K562 (cell line): ENCODE results near the gene ZC3H7B. TPM values are rescaled to one million over a fixed set of nuclear protein-coding genes. Genes with fewer than 3 reads are reported as not detected.

ENCODE experiments used
- ATAC-seq: fragments of 200-7000 bp; cut with Tn5 transposase; 3 replicates; pipeline ENCODE4 v1.9.1; 2020; ENCODE audit warnings: moderate library complexity
- BruUV-seq: library from RNA; stranded (reverse); fragments of 400-500 nt; replicated peaks from 2 replicates; lab custom pipeline; 2021; lab: Mats Ljungman, UMichigan
- CTCF ChIA-PET: fragments of 300-600 bp; formaldehyde crosslinking; extraction: SDS; loops from one replicate; lab custom pipeline; 2021; ENCODE audit warnings: low intra/inter-chr PET ratio; lab: Yijun Ruan, JAX
- POLR2A ChIA-PET: fragments of 300-600, 350-650 bp; sonication (Branson Sonifier 250); formaldehyde crosslinking; extraction: SDS; loops from one replicate; lab custom pipeline; 2021; ENCODE audit warnings: antibody characterized with exemption, inconsistent platforms; lab: Yijun Ruan, JAX
- DNase-seq, 4 experiments: peaks; one replicate each; pipeline versions ENCODE4 v3.0.0 to v3.0.0-alpha.2; 2011 to 2018; ENCODE audit warnings: low spot score in 3 of 4, mixed read lengths in 3 of 4; ENCODE audit errors: extremely low read depth in 1 of 4
- FAIRE-seq: peaks from 2 replicates; lab custom pipeline; 2011; peaks lifted over from hg19 to GRCh38; lab: Jason Lieb, UNC
- H2AFZ ChIP-seq: 2 replicates; pipeline ENCODE4 v1.6.0; 2011; ENCODE audit warnings: low read depth, low read length, control low read depth, inconsistent platforms
- H3K27ac ChIP-seq: fragments of 200-600 bp; 3 replicates; pipeline ENCODE4 v1.8.0; 2011; ENCODE audit warnings: low read depth, mild to moderate bottlenecking, control low read depth, inconsistent platforms, low read length, moderate library complexity, mixed read lengths; ENCODE audit errors: extremely low read depth
- H3K27me3 ChIP-seq, 2 experiments: fragments of 300-600 bp in 1 of 2; 2 replicates in 1 of 2; 3 replicates in 1 of 2; pipeline versions ENCODE4 v1.6.0 to v1.8.0; 2011; ENCODE audit warnings: inconsistent platforms in 2 of 2, low read length in 2 of 2, mild to moderate bottlenecking in 1 of 2, mixed read lengths in 1 of 2, moderate library complexity in 1 of 2; ENCODE audit not compliant: control insufficient read depth in 2 of 2, insufficient read depth in 2 of 2
- H3K36me3 ChIP-seq: fragments of 300-600 bp; 3 replicates; pipeline ENCODE4 v1.8.0; 2011; ENCODE audit warnings: mild to moderate bottlenecking, low read length, inconsistent platforms; ENCODE audit not compliant: control insufficient read depth, insufficient read depth
- H3K4me1 ChIP-seq, 2 experiments: fragments of 200-600 bp in 1 of 2; replicated peaks in 1 of 2; 2 replicates in 1 of 2; 3 replicates in 1 of 2; pipeline versions ENCODE4 v1.5.1 to v1.8.0; 2011; ENCODE audit warnings: inconsistent platforms in 2 of 2, low read length in 2 of 2, mild to moderate bottlenecking in 1 of 2, mixed read lengths in 1 of 2, moderate library complexity in 1 of 2; ENCODE audit not compliant: control insufficient read depth in 2 of 2, insufficient read depth in 2 of 2
- H3K4me2 ChIP-seq: 2 replicates; pipeline ENCODE4 v1.6.1; 2011; ENCODE audit warnings: low read length, control low read depth, inconsistent platforms, mixed read lengths; ENCODE audit not compliant: insufficient read depth
- H3K4me3 ChIP-seq: fragments of 200-600 bp; sonication (generic), shearing (Covaris generic); 2 replicates; pipeline ENCODE4 v1.5.1; 2016; ENCODE audit warnings: control low read depth, inconsistent platforms
- H3K79me2 ChIP-seq: fragments of 200-600 bp; 3 replicates; pipeline ENCODE4 v1.8.0; 2011; ENCODE audit warnings: low read length, inconsistent platforms; ENCODE audit not compliant: control insufficient read depth, insufficient read depth
- H3K9ac ChIP-seq, 2 experiments: 2 replicates each; pipeline versions ENCODE4 v1.6.0 to v1.6.1; 2011; ENCODE audit warnings: low read depth in 2 of 2, low read length in 2 of 2, control low read depth in 1 of 2, inconsistent platforms in 1 of 2, mild to moderate bottlenecking in 1 of 2, mixed read lengths in 1 of 2; ENCODE audit not compliant: insufficient read depth in 1 of 2
- H3K9me1 ChIP-seq: one replicate; pipeline ENCODE4 v1.6.0; 2011; ENCODE audit warnings: inconsistent platforms, mild to moderate bottlenecking, low read length, moderate library complexity; ENCODE audit not compliant: control insufficient read depth, insufficient read depth
- H3K9me3 ChIP-seq: replicated peaks from 2 replicates; pipeline ENCODE4 v1.5.1; 2011; ENCODE audit warnings: low read depth, low read length, inconsistent platforms; ENCODE audit not compliant: control insufficient read depth, insufficient read depth
- H4K20me1 ChIP-seq: replicated peaks from 2 replicates; pipeline ENCODE4 v1.6.1; 2011; ENCODE audit warnings: low read length, inconsistent platforms, mixed read lengths; ENCODE audit not compliant: control insufficient read depth, insufficient read depth
- ETV5 ChIP-seq: sonication (generic); formaldehyde crosslinking; IDR thresholded peaks from 2 replicates; pipeline ENCODE4 v1.4.0; 2020; ENCODE audit warnings: low read depth, mild to moderate bottlenecking, missing genetic modification reagents
- PPARD ChIP-seq: fragments of 250-450 bp; sonication (Bioruptor Pico); IDR thresholded peaks from 2 replicates; pipeline ENCODE4 v1.8.0; 2022; ENCODE audit warnings: inconsistent platforms, mild to moderate bottlenecking, moderate library complexity
- ZFP36 ChIP-seq: fragments of 150-350 bp; IDR thresholded peaks from 2 replicates; pipeline ENCODE4 v1.6.1; 2018; ENCODE audit warnings: low read length, low read depth; ENCODE audit not compliant: partially characterized antibody
- WGBS: fragments of 100-300 bp; shearing (Covaris generic); methylation state at CpG from one replicate; pipeline ENCODE4 v1.1.6; 2016; ENCODE audit warnings: low coverage, mixed read lengths; ENCODE audit not compliant: insufficient coverage; ENCODE audit errors: missing lambda C conversion rate; 5-methylcytosine and 5-hydroxymethylcytosine counted together
- in situ Hi-C: fragments of 300-500 bp; cut with MboI; formaldehyde crosslinking; loops from 4 replicates; pipeline ENCODE4 v1.15.0; 2018; ENCODE audit warnings: inconsistent platforms, mixed read lengths
- intact Hi-C: fragments of 100-400 bp; cut with micrococcal nuclease; formaldehyde crosslinking; loops from 2 replicates; pipeline ENCODE4 v1.14.2; 2022
- polyA plus RNA-seq, 8 experiments: library from polyadenylated mRNA; depleted of rRNA in 4 of 8; stranded (reverse) in 5 of 8; unstranded in 3 of 8; fragments of >200 nt; fragmentation: Nextera tagmentation in 2 of 8; fragmentation: Illumina TruSeq in 1 of 8; extraction: Ambion mirVana in 2 of 8; extraction: Trizol in 1 of 8; gene quantifications; 2 replicates each; pipeline versions ENCODE4 v1.2.1 to v1.2.3, GENCODE V29; 2011 to 2014; ENCODE audit warnings: inconsistent platforms in 1 of 8, missing spikeins in 1 of 8
- total RNA-seq, 7 experiments: library from RNA; depleted of rRNA in 6 of 7; stranded (reverse); fragments of >200 nt in 6 of 7; fragmentation: Illumina TruSeq in 2 of 7; extraction: Trizol in 2 of 7; gene quantifications; 2 replicates each; pipeline versions ENCODE4 v1.2.1 to v1.2.3, GENCODE V29; 2011 to 2021; ENCODE audit warnings: low replicate concordance in 1 of 7
- TF ChIP-seq, protein P1 (sequence below), 2 experiments: fragments of 450-650 bp in 1 of 2; sonication (generic) in 1 of 2; formaldehyde crosslinking in 1 of 2; IDR thresholded peaks; 2 replicates each; pipeline versions ENCODE4 v1.7.1 to v1.9.0; 2016 to 2022; ENCODE audit warnings: inconsistent platforms in 1 of 2, mild to moderate bottlenecking in 1 of 2, missing genetic modification reagents in 1 of 2

The ZC3H7B gene
- total and polyA plus RNA-seq, 9 of the 15 experiments (the other 6 are each of a cell fraction or from before 2014, with no cell fraction given): 0.07 to 49.8 (median 26.8) TPM

DNA sequence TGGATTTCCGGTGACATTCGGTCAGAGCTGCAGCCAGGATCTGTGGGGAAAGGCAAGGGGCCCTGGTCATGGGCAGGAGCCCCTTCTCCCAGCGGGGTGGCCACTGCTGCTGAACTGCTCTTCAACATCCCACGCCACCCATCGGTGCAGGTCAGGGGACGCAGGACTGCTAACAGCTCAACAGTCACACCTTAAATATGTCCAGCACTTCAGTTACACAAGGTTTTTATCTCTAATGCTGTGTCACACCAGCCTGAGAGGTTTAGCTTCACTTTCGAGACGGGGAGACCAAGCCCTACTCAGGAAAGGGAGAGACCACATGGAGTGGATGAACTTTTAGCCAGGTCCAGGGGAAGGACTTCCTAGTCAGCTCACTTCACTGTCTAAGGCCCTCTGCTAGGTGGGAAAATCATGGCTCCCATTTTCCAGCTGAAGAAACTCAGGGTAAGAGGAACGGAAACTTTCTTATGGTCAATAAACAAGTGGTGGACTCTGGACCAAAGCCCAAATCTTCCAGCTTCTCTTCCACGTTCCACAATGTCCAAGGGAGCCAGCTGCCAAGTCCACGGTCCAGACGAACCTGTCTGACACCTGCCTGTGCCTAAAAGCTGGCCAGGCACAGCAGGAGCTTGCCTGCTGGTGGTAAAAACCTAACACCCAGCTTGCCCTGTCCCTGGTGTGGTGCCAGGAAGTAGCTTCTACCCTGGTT, 39.6 kb upstream of the ZC3H7B start:
- peaks cover 86% of the 10 kb centered on the region; the same call in 2 of the 3 replicates for H3K36me3 ChIP-seq
- H3K27ac ChIP-seq: no peak overlapping the region
- no peaks in the 10 kb centered on the region for H4K20me1 ChIP-seq
- no peaks in the 10 kb centered on the region for H3K79me2 ChIP-seq
- H3K27me3 ChIP-seq: no peaks in the 10 kb centered on the region
- no peaks in the 10 kb centered on the region for H3K9me3 ChIP-seq
- intact Hi-C loops (no loop called here), in situ Hi-C loops (no loop called here)
- DNase-seq (no peak), FAIRE-seq (no peak), ATAC-seq (no peak)
- peaks cover 0 to 5% of the 10 kb centered on the region in 2 experiments; a peak in 1 of 5 replicates for H3K4me1 ChIP-seq
- H3K4me2 ChIP-seq: no peak overlapping the region
- CTCF ChIA-PET: no interaction called here
- no peak overlapping the region for H3K4me3 ChIP-seq
- H3K9me1 ChIP-seq: no peaks in the 10 kb centered on the region
- H3K9ac ChIP-seq: no peak overlapping the region
- POLR2A ChIA-PET: no interaction called here
- no TSS peak for BruUV-seq
- no peak overlapping the region for H2AFZ ChIP-seq
- 71% methylated on average over 6 of the region's 12 CpGs for WGBS
- TF ChIP-seq PPARD (CRISPR knock-in tag) (no peak), ZFP36 (no peak), ETV5 (CRISPR knock-in tag) (no peak)
- TF ChIP-seq, protein P1, sequence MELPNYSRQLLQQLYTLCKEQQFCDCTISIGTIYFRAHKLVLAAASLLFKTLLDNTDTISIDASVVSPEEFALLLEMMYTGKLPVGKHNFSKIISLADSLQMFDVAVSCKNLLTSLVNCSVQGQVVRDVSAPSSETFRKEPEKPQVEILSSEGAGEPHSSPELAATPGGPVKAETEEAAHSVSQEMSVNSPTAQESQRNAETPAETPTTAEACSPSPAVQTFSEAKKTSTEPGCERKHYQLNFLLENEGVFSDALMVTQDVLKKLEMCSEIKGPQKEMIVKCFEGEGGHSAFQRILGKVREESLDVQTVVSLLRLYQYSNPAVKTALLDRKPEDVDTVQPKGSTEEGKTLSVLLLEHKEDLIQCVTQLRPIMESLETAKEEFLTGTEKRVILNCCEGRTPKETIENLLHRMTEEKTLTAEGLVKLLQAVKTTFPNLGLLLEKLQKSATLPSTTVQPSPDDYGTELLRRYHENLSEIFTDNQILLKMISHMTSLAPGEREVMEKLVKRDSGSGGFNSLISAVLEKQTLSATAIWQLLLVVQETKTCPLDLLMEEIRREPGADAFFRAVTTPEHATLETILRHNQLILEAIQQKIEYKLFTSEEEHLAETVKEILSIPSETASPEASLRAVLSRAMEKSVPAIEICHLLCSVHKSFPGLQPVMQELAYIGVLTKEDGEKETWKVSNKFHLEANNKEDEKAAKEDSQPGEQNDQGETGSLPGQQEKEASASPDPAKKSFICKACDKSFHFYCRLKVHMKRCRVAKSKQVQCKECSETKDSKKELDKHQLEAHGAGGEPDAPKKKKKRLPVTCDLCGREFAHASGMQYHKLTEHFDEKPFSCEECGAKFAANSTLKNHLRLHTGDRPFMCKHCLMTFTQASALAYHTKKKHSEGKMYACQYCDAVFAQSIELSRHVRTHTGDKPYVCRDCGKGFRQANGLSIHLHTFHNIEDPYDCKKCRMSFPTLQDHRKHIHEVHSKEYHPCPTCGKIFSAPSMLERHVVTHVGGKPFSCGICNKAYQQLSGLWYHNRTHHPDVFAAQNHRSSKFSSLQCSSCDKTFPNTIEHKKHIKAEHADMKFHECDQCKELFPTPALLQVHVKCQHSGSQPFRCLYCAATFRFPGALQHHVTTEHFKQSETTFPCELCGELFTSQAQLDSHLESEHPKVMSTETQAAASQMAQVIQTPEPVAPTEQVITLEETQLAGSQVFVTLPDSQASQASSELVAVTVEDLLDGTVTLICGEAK (IDR thresholded peaks at IDR 0.05): no peak
- TF ChIP-seq, protein P1 (CRISPR knock-in tag; IDR thresholded peaks at IDR 0.05): no peak
